ENCODE results near the gene OR2J2.
"Not testable (repeated sequence)": the region's sequence is repeated elsewhere in the genome, so short reads cannot be mapped to it uniquely, and the experiment has no call there.

The OR2J2 gene

GRCh38 chr6:29216528-29216927, 45.8 kb downstream of the OR2J2 start:
- no peak for DNase-seq
- TF ChIP-seq CTCF (IDR thresholded peaks at IDR 0.05): no peak
- no peaks in the 10 kb centered on the region for H3K4me1 Mint-ChIP-seq
- H3K36me3 Mint-ChIP-seq (ENCODE audit: low read depth): no peaks in the 10 kb centered on the region
- no peak overlapping the region for H3K27ac Mint-ChIP-seq
- H3K4me3 Mint-ChIP-seq: no peak overlapping the region
- H3K27me3 Mint-ChIP-seq (ENCODE audit: low read depth, poor library complexity): peaks cover 8% of the 10 kb centered on the region
- H3K9me3 Mint-ChIP-seq: no peaks in the 10 kb centered on the region

- not testable (repeated sequence) for DNase-seq; H3K27ac Mint-ChIP-seq; H3K4me3 Mint-ChIP-seq; H3K27me3 Mint-ChIP-seq (ENCODE audit: low read depth, poor library complexity); H3K36me3 Mint-ChIP-seq (ENCODE audit: low read depth); H3K9me3 Mint-ChIP-seq; H3K4me1 Mint-ChIP-seq
Observed at GRCh38 chr6:29217242-29217641, 46.5 kb downstream of the OR2J2 start.

- H3K4me3 Mint-ChIP-seq; H3K27me3 Mint-ChIP-seq (ENCODE audit: low read depth, poor library complexity); H3K27ac Mint-ChIP-seq; DNase-seq; H3K9me3 Mint-ChIP-seq; H3K4me1 Mint-ChIP-seq; H3K36me3 Mint-ChIP-seq (ENCODE audit: low read depth): not testable (repeated sequence)
Observed at GRCh38 chr6:29218056-29218455, 47.3 kb downstream of the OR2J2 start.
